Hepatocyte (in vitro differentiated cells): ENCODE data around the gene CAMK1G. TPM values are rescaled to one million over a fixed set of nuclear protein-coding genes. Genes with fewer than 3 reads are reported as not detected.

ENCODE experiments used
- DNase-seq: peaks from one replicate; pipeline ENCODE4 v3.0.0-alpha.2; 2016; ENCODE audit warnings: low spot score
- H2AFZ ChIP-seq: fragments of 200-600 bp; sonication (generic); 2 replicates; pipeline ENCODE4 v1.6.0; 2016; ENCODE audit warnings: antibody characterized with exemption, mild to moderate bottlenecking
- H3K27ac ChIP-seq: fragments of 200-600 bp; sonication (generic); 2 replicates; pipeline ENCODE4 v1.5.1; 2016; ENCODE audit warnings: mild to moderate bottlenecking
- H3K27me3 ChIP-seq: fragments of 200-600 bp; sonication (generic); 2 replicates; pipeline ENCODE4 v1.6.1; 2016
- H3K36me3 ChIP-seq: fragments of 200-600 bp; sonication (generic); replicated peaks from 2 replicates; pipeline ENCODE4 v1.5.1; 2016; ENCODE audit warnings: low read depth; ENCODE audit not compliant: insufficient read depth
- H3K4me1 ChIP-seq: fragments of 200-600 bp; sonication (generic); 2 replicates; pipeline ENCODE4 v1.5.1; 2016; ENCODE audit warnings: mild to moderate bottlenecking, moderate library complexity; ENCODE audit not compliant: insufficient read depth
- H3K4me2 ChIP-seq: fragments of 200-600 bp; sonication (generic); 2 replicates; pipeline ENCODE4 v1.6.0; 2016
- H3K4me3 ChIP-seq: fragments of 200-600 bp; sonication (generic); 2 replicates; pipeline ENCODE4 v1.5.1; 2016; ENCODE audit warnings: mild to moderate bottlenecking
- H3K79me2 ChIP-seq: fragments of 200-600 bp; sonication (generic); 2 replicates; pipeline ENCODE4 v1.6.0; 2017; ENCODE audit warnings: mild to moderate bottlenecking
- H3K9me2 ChIP-seq: fragments of 200-600 bp; sonication (generic); replicated peaks from 2 replicates; pipeline ENCODE4 v1.6.0; 2017; ENCODE audit warnings: mild to moderate bottlenecking; ENCODE audit not compliant: insufficient read depth
- H3K9me3 ChIP-seq: fragments of 200-600 bp; sonication (generic); 2 replicates; pipeline ENCODE4 v1.5.1; 2016; ENCODE audit warnings: low read depth, mild to moderate bottlenecking
- H4K20me1 ChIP-seq: fragments of 200-600 bp; sonication (generic); 2 replicates; pipeline ENCODE4 v1.6.0; 2016; ENCODE audit warnings: mild to moderate bottlenecking; ENCODE audit not compliant: insufficient read depth, poor library complexity, severe bottlenecking
- EZH2 ChIP-seq: fragments of 200-600 bp; sonication (generic); IDR thresholded peaks from 2 replicates; pipeline ENCODE4 v1.6.1; 2016; ENCODE audit warnings: antibody characterized with exemption, mild to moderate bottlenecking, borderline replicate concordance
- EZH2phosphoT487 ChIP-seq: fragments of 200-600 bp; sonication (generic); IDR thresholded peaks from one replicate; pipeline ENCODE4 v1.6.1; 2018; ENCODE audit warnings: antibody characterized with exemption, mild to moderate bottlenecking, low read depth, moderate library complexity; ENCODE audit not compliant: unreplicated experiment, severe bottlenecking
- WGBS: methylation state at CpG from one replicate; pipeline ENCODE4 v1.1.6; 2016; ENCODE audit warnings: low lambda C conversion rate; ENCODE audit errors: missing lambda C conversion rate; 5-methylcytosine and 5-hydroxymethylcytosine counted together
- polyA plus RNA-seq: library from polyadenylated mRNA; unstranded; fragments of >200 nt; fragmentation: Nextera tagmentation; extraction: Ambion mirVana; gene quantifications from 2 replicates; pipeline ENCODE4 v1.2.1, GENCODE V29; 2016
- total RNA-seq: library from RNA; depleted of rRNA; stranded (reverse); fragments of >200 nt; gene quantifications from 2 replicates; pipeline ENCODE4 v1.2.3, GENCODE V29; 2014
- TF ChIP-seq, protein P1 (sequence below): fragments of 200-600 bp; sonication (generic); IDR thresholded peaks from 2 replicates; pipeline ENCODE4 v1.5.1; 2016; ENCODE audit warnings: antibody characterized with exemption, mild to moderate bottlenecking; ENCODE audit not compliant: poor library complexity

Gene CAMK1G
- total and polyA plus RNA-seq, 2 experiments from 2014 or later = 1.1 to 1.2 TPM

DNA sequence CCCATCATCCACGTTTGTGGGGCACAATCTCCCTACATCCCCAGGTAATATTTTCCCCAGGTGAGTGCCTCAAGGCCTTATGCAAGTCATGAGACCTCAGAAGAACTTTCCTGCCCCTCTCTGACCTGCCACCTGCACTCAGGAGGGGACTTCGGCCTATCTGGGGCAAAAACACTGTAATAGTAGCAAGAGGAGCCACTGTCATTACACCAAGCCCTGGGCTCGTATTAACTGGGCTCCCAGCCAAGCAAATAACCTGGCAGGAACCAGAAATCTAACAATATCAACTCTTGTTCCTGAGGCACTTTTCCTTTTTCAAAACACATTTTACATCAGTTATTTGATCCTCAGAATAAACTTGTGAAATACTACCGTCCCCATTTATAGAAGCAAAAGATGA, 37.8 kb downstream of the CAMK1G start:
- H3K9me2 ChIP-seq = no peaks in the 10 kb centered on the region
- H3K4me3 ChIP-seq = no peak overlapping the region
- 61% methylated on average over 4 of the region's 4 CpGs for WGBS
- H2AFZ ChIP-seq = no peak overlapping the region
- TF ChIP-seq EZH2 (no peak), EZH2phosphoT487 (no peak)
- TF ChIP-seq, protein P1, sequence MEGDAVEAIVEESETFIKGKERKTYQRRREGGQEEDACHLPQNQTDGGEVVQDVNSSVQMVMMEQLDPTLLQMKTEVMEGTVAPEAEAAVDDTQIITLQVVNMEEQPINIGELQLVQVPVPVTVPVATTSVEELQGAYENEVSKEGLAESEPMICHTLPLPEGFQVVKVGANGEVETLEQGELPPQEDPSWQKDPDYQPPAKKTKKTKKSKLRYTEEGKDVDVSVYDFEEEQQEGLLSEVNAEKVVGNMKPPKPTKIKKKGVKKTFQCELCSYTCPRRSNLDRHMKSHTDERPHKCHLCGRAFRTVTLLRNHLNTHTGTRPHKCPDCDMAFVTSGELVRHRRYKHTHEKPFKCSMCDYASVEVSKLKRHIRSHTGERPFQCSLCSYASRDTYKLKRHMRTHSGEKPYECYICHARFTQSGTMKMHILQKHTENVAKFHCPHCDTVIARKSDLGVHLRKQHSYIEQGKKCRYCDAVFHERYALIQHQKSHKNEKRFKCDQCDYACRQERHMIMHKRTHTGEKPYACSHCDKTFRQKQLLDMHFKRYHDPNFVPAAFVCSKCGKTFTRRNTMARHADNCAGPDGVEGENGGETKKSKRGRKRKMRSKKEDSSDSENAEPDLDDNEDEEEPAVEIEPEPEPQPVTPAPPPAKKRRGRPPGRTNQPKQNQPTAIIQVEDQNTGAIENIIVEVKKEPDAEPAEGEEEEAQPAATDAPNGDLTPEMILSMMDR = no peak
- no peaks in the 10 kb centered on the region for H3K27me3 ChIP-seq
- no peak overlapping the region for H3K27ac ChIP-seq
- no peaks in the 10 kb centered on the region for H3K36me3 ChIP-seq
- H3K4me1 ChIP-seq = peaks cover 3% of the 10 kb centered on the region
- H4K20me1 ChIP-seq = no peaks in the 10 kb centered on the region
- no peaks in the 10 kb centered on the region for H3K79me2 ChIP-seq
- DNase-seq = no peak
- no peak overlapping the region for H3K4me2 ChIP-seq
- H3K9me3 ChIP-seq = no peaks in the 10 kb centered on the region

DNA sequence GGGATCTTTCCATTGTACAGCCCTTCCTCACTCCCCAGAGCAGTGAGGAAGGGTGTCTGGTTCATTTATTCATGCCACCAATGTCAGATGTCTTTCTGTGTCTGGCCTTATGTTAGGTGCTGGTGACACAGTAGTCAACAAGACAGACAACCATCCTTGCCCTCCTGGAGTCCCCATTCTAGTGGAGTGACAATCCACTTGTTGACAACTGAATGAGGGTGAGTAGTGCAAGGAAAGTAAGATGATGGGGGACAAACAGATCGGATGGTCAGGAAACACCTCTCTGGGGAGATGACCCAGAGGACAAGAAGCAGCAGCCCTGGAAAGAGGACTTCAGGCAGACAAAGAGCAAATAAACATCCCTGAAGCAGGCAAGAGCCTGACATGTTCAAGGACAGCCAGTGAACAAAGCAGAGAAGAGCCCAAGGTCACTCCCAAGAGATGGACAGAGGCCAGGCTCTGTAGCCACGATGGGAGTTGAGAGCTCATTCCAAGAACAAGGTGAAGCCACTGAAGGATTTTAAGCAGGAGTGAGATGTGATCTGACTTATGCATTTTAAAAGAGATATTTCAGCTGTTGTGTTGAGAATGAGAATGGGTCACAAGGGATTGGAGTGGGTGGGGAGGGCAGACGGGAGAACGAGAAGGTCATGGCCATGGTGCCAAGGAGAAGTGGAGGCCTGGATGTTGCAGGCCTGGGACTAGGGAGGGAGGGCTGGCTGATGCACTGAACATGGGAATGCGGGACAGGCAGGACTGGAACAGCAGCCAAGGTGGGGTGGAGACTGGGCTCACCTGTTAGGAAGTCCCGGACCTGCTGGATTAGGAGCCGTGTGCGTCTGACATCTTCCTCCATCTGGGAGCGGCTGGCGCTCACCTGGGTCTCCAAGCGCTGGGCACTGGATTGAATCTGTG, 38.5 kb downstream of the CAMK1G start:
- TF ChIP-seq EZH2phosphoT487 (no peak), EZH2 (no peak)
- TF ChIP-seq, protein P1 = no peak

DNA sequence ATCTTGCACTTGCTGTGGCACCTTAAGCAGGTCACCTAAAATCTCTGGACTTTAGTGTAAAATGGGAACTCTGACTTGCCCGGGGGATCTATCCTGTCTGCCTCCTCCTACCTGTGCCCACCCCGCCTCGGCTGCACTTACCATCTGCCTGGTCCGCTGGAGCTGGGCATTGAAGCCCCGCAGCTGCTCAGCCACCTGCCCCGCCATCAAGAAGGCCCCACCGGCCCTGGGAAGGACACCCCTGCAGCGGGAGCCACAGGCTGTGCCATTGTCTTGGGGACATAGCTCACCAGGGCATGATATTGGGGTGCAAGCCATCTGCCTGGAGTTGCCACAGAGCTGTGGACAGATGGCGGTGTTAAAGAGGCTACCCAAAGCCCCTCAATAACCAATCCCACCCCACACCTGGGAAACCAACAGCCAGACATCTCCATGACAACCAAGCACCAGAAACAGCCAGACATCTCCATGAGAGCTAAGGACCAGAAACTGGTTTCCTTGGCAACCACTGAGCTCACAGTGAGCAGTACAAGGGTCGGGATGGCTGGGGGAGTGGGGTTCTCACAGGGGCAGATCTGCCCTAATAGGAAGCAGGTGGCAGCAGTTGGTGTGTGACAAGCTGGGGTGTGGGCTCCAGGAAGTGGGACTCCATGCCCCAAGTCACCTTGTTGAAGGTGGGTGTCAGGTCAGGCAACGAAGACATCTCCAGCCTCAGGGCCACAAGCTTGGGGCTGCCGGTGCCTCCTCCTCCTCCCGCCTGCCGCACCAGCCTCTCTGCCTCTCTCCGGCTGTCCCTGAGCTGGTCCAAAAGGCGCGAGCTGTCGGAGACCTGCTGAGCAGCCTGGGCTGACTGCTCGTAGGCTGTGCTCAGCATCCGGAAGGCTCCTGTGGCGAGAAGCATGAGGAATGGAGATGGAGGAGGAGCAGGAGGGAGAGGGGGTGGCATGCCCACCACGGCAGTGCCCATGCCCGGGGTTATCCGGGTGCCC, 39.6 kb downstream of the CAMK1G start:
- 93% methylated on average over 24 of the region's 24 CpGs for WGBS
- Histone ChIP-seq H3K4me3 (no peak overlapping the region), H3K27me3 (no peaks in the 10 kb centered on the region), H3K36me3 (no peaks in the 10 kb centered on the region), H3K9me2 (no peaks in the 10 kb centered on the region), H3K79me2 (no peaks in the 10 kb centered on the region), H3K4me2 (no peak overlapping the region), H3K4me1 (peaks cover 3% of the 10 kb centered on the region), H4K20me1 (no peaks in the 10 kb centered on the region), H3K9me3 (no peaks in the 10 kb centered on the region), H3K27ac (no peak overlapping the region), H2AFZ (no peak overlapping the region)
- no peak for TF ChIP-seq EZH2phosphoT487
- TF ChIP-seq, protein P1 = no peak
- TF ChIP-seq EZH2 = no peak
- no peak for DNase-seq

More for the DNA sequence above, 38.5 kb downstream of the CAMK1G start:
- 93% methylated on average over 11 of the region's 11 CpGs for WGBS
- H3K4me1 ChIP-seq = peaks cover 3% of the 10 kb centered on the region
- no peak overlapping the region for H2AFZ ChIP-seq
- no peaks in the 10 kb centered on the region for H3K9me3 ChIP-seq
- no peaks in the 10 kb centered on the region for H3K79me2 ChIP-seq
- no peak overlapping the region for H3K27ac ChIP-seq
- H3K36me3 ChIP-seq = no peaks in the 10 kb centered on the region
- H4K20me1 ChIP-seq = no peaks in the 10 kb centered on the region
- H3K4me3 ChIP-seq = no peak overlapping the region
- no peaks in the 10 kb centered on the region for H3K27me3 ChIP-seq
- no peak for DNase-seq
- H3K4me2 ChIP-seq = no peak overlapping the region
- no peaks in the 10 kb centered on the region for H3K9me2 ChIP-seq
